OCI-LY1 (cell line): Measurements from ENCODE around the gene LPCAT2.

Experiments used
- H2AFZ ChIP-seq: fragments of 200-600 bp; sonication (generic), shearing (Covaris generic); 2 replicates; pipeline ENCODE4 v1.6.0; 2014; ENCODE audit warnings: antibody characterized with exemption, mild to moderate bottlenecking, low read length
- H3F3A ChIP-seq: fragments of 200-600 bp; sonication (generic), shearing (Covaris generic); 2 replicates; pipeline ENCODE4 v1.6.0; 2014; ENCODE audit warnings: mild to moderate bottlenecking, antibody characterized with exemption, low read length, moderate library complexity; ENCODE audit not compliant: insufficient read depth
- H3K27ac ChIP-seq: fragments of 200-600 bp; sonication (generic); 2 replicates; pipeline ENCODE4 v1.5.1; 2014; ENCODE audit warnings: low read length, mixed run types, mild to moderate bottlenecking, low read depth; ENCODE audit not compliant: poor library complexity, severe bottlenecking
- H3K27me3 ChIP-seq: fragments of 200-600 bp; sonication (generic); 2 replicates; pipeline ENCODE4 v1.6.0; 2014; ENCODE audit warnings: antibody characterized with exemption, mild to moderate bottlenecking, low read length, moderate library complexity; ENCODE audit not compliant: insufficient read depth
- H3K36me3 ChIP-seq: fragments of 200-600 bp; sonication (generic); 2 replicates; pipeline ENCODE4 v1.6.1; 2014; ENCODE audit warnings: mild to moderate bottlenecking, antibody characterized with exemption, low read length, moderate library complexity, mixed read lengths; ENCODE audit not compliant: insufficient read depth
- H3K4me1 ChIP-seq: fragments of 200-600 bp; sonication (generic); 2 replicates; pipeline ENCODE4 v1.5.1; 2014; ENCODE audit warnings: mild to moderate bottlenecking, low read length, moderate library complexity; ENCODE audit not compliant: insufficient read depth, severe bottlenecking
- H3K4me2 ChIP-seq: fragments of 200-600 bp; sonication (generic), shearing (Covaris generic); 2 replicates; pipeline ENCODE4 v1.6.1; 2014; ENCODE audit warnings: low read length
- H3K4me3 ChIP-seq: fragments of 200-600 bp; sonication (generic); 2 replicates; pipeline ENCODE4 v1.5.1; 2014; ENCODE audit warnings: low read length, low read depth, mild to moderate bottlenecking, mixed read lengths; ENCODE audit not compliant: poor library complexity, severe bottlenecking
- H3K79me2 ChIP-seq: fragments of 200-600 bp; shearing (Covaris generic); 2 replicates; pipeline ENCODE4 v1.6.1; 2016; ENCODE audit warnings: mixed run types, low read length, mixed read lengths; ENCODE audit not compliant: insufficient read depth
- H3K9ac ChIP-seq: fragments of 200-600 bp; sonication (generic), shearing (Covaris generic); 2 replicates; pipeline ENCODE4 v1.6.1; 2014; ENCODE audit warnings: mild to moderate bottlenecking, low read length, mixed read lengths
- H3K9me2 ChIP-seq: fragments of 200-600 bp; sonication (generic), shearing (Covaris generic); 2 replicates; pipeline ENCODE4 v1.6.1; 2014; ENCODE audit warnings: low read depth, mild to moderate bottlenecking, low read length, mixed read lengths
- H3K9me3 ChIP-seq: fragments of 200-600 bp; shearing (Covaris generic); 2 replicates; pipeline ENCODE4 v1.6.1; 2014; ENCODE audit warnings: low read length, mixed read lengths
- H4K20me1 ChIP-seq: fragments of 200-600 bp; sonication (generic), shearing (Covaris generic); 2 replicates; pipeline ENCODE4 v1.6.0; 2016; ENCODE audit warnings: mild to moderate bottlenecking, low read length; ENCODE audit not compliant: insufficient read depth
- CTCF ChIP-seq: fragments of 200-600 bp; sonication (generic), shearing (Covaris generic); IDR thresholded peaks from 2 replicates; pipeline ENCODE4 v1.5.1; 2017; ENCODE audit warnings: mild to moderate bottlenecking, antibody characterized with exemption, low read length, moderate library complexity, mixed read lengths
- EZH2 ChIP-seq: fragments of 200-600 bp; sonication (generic), shearing (Covaris generic); IDR thresholded peaks from 2 replicates; pipeline ENCODE4 v1.8.0; 2017; ENCODE audit warnings: borderline replicate concordance, mixed run types, mild to moderate bottlenecking, antibody characterized with exemption, low read length, moderate library complexity, mixed read lengths

LPCAT2 gene

DNA sequence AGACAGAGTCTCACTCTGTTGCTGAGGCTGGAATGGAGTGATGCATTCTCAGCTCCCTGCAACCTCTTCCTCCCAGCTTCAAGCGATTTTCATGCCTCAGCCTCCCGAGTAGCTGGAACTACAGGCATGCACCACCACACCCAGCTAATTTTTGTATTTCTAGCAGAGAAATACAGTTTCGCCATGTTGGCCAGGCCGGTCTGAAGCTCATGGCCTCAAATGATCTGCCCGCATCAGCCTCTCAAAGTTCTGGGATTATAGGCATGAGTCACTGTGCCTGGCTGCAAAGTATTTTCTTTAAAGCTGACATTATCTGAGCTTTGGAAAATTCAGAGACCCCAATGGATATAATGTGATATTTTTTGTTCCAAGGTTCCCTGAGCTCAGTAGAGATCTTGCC, 115.8 kb downstream of the LPCAT2 start:
- Histone ChIP-seq H3K9ac (no peak overlapping the region), H3K36me3 (no peaks in the 10 kb centered on the region), H3K9me3 (no peaks in the 10 kb centered on the region), H3K4me2 (no peak overlapping the region), H3K4me3 (no peak overlapping the region), H3K9me2 (no peaks in the 10 kb centered on the region), H3K4me1 (no peaks in the 10 kb centered on the region), H2AFZ (no peak overlapping the region), H3K79me2 (no peaks in the 10 kb centered on the region), H3F3A (no peaks in the 10 kb centered on the region), H3K27me3 (no peaks in the 10 kb centered on the region), H3K27ac (no peak overlapping the region), H4K20me1 (no peaks in the 10 kb centered on the region)
- TF ChIP-seq CTCF (no peak), EZH2 (no peak)

GRCh38 chr16:55625843-55626242, 117.0 kb downstream of the LPCAT2 start:
- Histone ChIP-seq H3K79me2 (no peaks in the 10 kb centered on the region), H3K27ac (no peak overlapping the region), H3K4me3 (no peak overlapping the region), H3K9me2 (no peaks in the 10 kb centered on the region), H4K20me1 (no peaks in the 10 kb centered on the region), H2AFZ (no peak overlapping the region), H3K9me3 (no peaks in the 10 kb centered on the region), H3K9ac (no peak overlapping the region), H3F3A (no peaks in the 10 kb centered on the region), H3K36me3 (no peaks in the 10 kb centered on the region), H3K27me3 (no peaks in the 10 kb centered on the region), H3K4me1 (no peaks in the 10 kb centered on the region), H3K4me2 (no peak overlapping the region)
- TF ChIP-seq EZH2, result no peak
- TF ChIP-seq CTCF, result no peak

- H3K79me2 ChIP-seq, result no peaks in the 10 kb centered on the region
- no peak overlapping the region for H3K4me3 ChIP-seq
- H3K9me2 ChIP-seq, result no peaks in the 10 kb centered on the region
- H3K27ac ChIP-seq, result no peak overlapping the region
- no peaks in the 10 kb centered on the region for H4K20me1 ChIP-seq
- no peak overlapping the region for H3K9ac ChIP-seq
- no peak overlapping the region for H3K4me2 ChIP-seq
- TF ChIP-seq CTCF (no peak), EZH2 (no peak)
- 0 out of 2 replicates have a peak, but pooled peaks cover 3% of the 10 kb centered on the region for H3K9me3 ChIP-seq
- H3K4me1 ChIP-seq, result no peaks in the 10 kb centered on the region
- H2AFZ ChIP-seq, result no peak overlapping the region
- no peaks in the 10 kb centered on the region for H3K36me3 ChIP-seq
- no peaks in the 10 kb centered on the region for H3K27me3 ChIP-seq
- no peaks in the 10 kb centered on the region for H3F3A ChIP-seq
These were observed 119.6 kb downstream of the LPCAT2 start for GRCh38 chr16:55628306-55628968.
